Measurements from ENCODE around the gene SERINC3.

The SERINC3 gene

DNA sequence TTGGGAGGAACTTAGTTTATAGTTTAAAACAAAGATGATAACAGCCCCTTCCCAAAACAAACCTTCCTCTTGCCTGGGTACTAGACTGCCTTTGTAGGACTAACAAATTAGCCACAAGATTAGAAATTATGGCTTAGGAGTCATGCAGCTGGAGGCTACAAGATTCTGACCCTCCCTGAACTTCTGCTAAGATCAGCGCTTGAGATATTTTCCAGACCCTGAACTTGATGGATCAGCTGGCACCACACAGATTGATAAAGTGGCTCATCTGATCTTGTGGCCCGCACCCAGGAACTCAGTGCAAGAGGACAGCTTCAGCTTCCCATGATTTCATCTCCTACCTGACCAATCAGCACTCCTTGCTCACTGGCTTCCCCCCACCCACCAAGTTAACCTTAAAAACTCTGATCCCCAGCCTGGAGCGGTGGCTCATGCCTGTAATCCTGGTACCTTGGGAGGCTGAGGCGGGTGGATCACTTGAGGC lies 5.9 kb upstream of the SERINC3 start:
- Histone ChIP-seq H3K4me3 (replicated peaks; ENCODE audit: insufficient read depth, low read length) (no peak overlapping the region), H3K27me3 (ENCODE audit: insufficient read depth, poor library complexity, severe bottlenecking) (no peaks in the 10 kb centered on the region), H3K27ac (replicated peaks) (no peak overlapping the region)
- no peak for TF ChIP-seq GABPA (IDR thresholded peaks at IDR 0.05; ENCODE audit: low read depth)
- no peak for TF ChIP-seq POLR2AphosphoS5 (IDR thresholded peaks at IDR 0.05; ENCODE audit: low read depth)
- TF ChIP-seq CTCF (IDR thresholded peaks at IDR 0.05; ENCODE audit: insufficient read depth, low read length) = no peak
- TF ChIP-seq SPI1 (IDR thresholded peaks at IDR 0.05; ENCODE audit: borderline replicate concordance, low read depth) = no peak
- no peak for TF ChIP-seq REST (IDR thresholded peaks at IDR 0.05; ENCODE audit: insufficient replicate concordance, low read depth)
- DNase-seq (ENCODE audit: low read depth in 1 of 2, low spot score in 1 of 2) = no peak

DNA sequence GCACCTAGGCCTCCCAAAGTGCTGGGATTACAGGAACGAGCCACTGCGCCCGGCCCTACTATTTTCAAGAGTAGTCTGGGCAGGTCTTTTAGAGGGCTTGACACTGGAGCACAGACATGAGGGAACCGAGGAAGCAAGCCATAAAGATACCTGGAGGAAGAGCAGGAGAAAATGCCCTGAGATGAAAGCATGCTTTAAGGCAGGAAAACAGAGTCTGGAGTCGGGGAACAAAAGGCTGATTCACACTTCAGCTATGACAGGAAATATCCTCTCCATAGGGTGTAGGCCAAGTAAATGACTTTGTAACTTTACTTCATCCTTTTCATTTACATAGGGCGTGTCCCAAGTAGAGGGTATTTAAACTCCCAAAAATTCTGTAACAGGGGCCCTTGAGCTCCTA lies 4.3 kb upstream of the SERINC3 start:
- no peak overlapping the region for H3K27ac ChIP-seq (replicated peaks)
- TF ChIP-seq POLR2AphosphoS5 (IDR thresholded peaks at IDR 0.05; ENCODE audit: low read depth) = no peak
- TF ChIP-seq GABPA (IDR thresholded peaks at IDR 0.05; ENCODE audit: low read depth) = no peak
- no peak for TF ChIP-seq REST (IDR thresholded peaks at IDR 0.05; ENCODE audit: insufficient replicate concordance, low read depth)
- TF ChIP-seq SPI1 (IDR thresholded peaks at IDR 0.05; ENCODE audit: borderline replicate concordance, low read depth) = no peak
- no peak for TF ChIP-seq CTCF (IDR thresholded peaks at IDR 0.05; ENCODE audit: insufficient read depth, low read length)
- no peak overlapping the region for H3K4me3 ChIP-seq (replicated peaks; ENCODE audit: insufficient read depth, low read length)
- DNase-seq (ENCODE audit: low read depth in 1 of 2, low spot score in 1 of 2) = no peak
- H3K27me3 ChIP-seq (ENCODE audit: insufficient read depth, poor library complexity, severe bottlenecking) = no peaks in the 10 kb centered on the region

DNA sequence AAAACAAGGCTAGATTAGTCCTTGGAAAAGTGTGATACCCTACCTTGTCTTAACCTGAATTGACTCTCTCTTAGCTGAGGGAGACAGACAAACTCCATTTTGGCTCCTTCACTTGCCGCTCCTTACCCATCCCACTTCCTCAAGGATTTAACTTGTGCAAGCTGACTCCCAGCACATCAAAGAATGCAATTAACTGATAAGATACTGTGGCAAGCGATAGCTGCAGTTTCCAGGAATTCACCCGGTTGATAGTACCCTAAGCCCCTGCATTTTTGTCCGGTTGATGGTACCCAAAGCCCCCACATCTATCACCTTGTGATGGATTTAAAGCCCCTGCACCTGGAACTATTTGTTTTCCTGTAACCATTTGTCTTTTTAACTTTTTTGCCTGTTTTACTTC lies 1.9 kb upstream of the SERINC3 start:
- H3K27ac ChIP-seq (replicated peaks) = no peak overlapping the region
- no peak for TF ChIP-seq REST (IDR thresholded peaks at IDR 0.05; ENCODE audit: insufficient replicate concordance, low read depth)
- no peak for TF ChIP-seq CTCF (IDR thresholded peaks at IDR 0.05; ENCODE audit: insufficient read depth, low read length)
- TF ChIP-seq GABPA (IDR thresholded peaks at IDR 0.05; ENCODE audit: low read depth) = no peak
- TF ChIP-seq SPI1 (IDR thresholded peaks at IDR 0.05; ENCODE audit: borderline replicate concordance, low read depth) = no peak
- no peak overlapping the region for H3K4me3 ChIP-seq (replicated peaks; ENCODE audit: insufficient read depth, low read length)
- H3K27me3 ChIP-seq (ENCODE audit: insufficient read depth, poor library complexity, severe bottlenecking) = no peaks in the 10 kb centered on the region
- DNase-seq (ENCODE audit: low read depth in 1 of 2, low spot score in 1 of 2) = no peak
